Esophagus squamous epithelium (tissue), 4 donors: ENCODE data around the gene PRKG1.

ENCODE experiments used
- POLR2A ChIP-seq, 4 donors: fragments of 450-650 bp; IDR thresholded peaks; one replicate each; pipeline ENCODE4 v1.6.1; 2017; ENCODE audit warnings: antibody characterized with exemption in 4 of 4, mild to moderate bottlenecking in 4 of 4, moderate library complexity in 3 of 4
- TF ChIP-seq, protein P1 (sequence below), 6 experiments: fragments of 450-650 bp in 4 of 6; fragments of 200-600 bp in 2 of 6; sonication (generic) in 2 of 6; IDR thresholded peaks; one replicate each; pipeline ENCODE4 v1.5.1; 2016 to 2019; ENCODE audit warnings: antibody characterized with exemption in 6 of 6, mild to moderate bottlenecking in 4 of 6, moderate library complexity in 4 of 6

DNA sequence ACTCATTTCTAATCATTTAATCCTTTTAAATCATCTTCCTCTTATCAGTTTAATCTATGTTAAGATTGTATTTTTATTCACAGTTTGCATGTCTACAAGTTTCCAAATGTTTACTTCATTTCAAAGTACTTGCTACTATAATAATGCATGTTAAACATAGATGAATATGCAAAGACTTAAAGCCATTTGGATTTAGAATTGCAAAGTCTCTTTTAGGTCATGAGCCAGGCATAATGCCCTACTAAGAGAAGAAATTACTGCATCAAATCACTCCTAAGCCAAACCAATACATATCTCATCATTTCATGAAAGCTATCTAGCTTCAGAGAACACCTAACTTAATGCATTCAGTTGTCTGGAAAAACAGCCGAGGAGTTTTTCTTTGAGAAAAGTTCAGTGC is 266.1 kb downstream of the PRKG1 start:
- TF ChIP-seq, protein P1, sequence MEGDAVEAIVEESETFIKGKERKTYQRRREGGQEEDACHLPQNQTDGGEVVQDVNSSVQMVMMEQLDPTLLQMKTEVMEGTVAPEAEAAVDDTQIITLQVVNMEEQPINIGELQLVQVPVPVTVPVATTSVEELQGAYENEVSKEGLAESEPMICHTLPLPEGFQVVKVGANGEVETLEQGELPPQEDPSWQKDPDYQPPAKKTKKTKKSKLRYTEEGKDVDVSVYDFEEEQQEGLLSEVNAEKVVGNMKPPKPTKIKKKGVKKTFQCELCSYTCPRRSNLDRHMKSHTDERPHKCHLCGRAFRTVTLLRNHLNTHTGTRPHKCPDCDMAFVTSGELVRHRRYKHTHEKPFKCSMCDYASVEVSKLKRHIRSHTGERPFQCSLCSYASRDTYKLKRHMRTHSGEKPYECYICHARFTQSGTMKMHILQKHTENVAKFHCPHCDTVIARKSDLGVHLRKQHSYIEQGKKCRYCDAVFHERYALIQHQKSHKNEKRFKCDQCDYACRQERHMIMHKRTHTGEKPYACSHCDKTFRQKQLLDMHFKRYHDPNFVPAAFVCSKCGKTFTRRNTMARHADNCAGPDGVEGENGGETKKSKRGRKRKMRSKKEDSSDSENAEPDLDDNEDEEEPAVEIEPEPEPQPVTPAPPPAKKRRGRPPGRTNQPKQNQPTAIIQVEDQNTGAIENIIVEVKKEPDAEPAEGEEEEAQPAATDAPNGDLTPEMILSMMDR (IDR thresholded peaks at IDR 0.05) = no peak
- no peak for TF ChIP-seq POLR2A (IDR thresholded peaks at IDR 0.05)
